Activated T-cell treated with anti-CD3 and anti-CD28 coated beads, Interleukin-2, amount 50 U/mL, for 24 hours (primary cell): ENCODE results near the gene TRAP1.

Source experiments
- DNase-seq: peaks from one replicate; pipeline ENCODE4 v3.0.0-alpha.2; 2020
- H3K27ac Mint-ChIP-seq: 2 replicates; pipeline ENCODE4 v1.8.0; 2020; ENCODE audit warnings: mild to moderate bottlenecking, mixed read lengths
- H3K27me3 Mint-ChIP-seq: 2 replicates; pipeline ENCODE4 v1.8.0; 2020; ENCODE audit warnings: mixed read lengths
- H3K36me3 Mint-ChIP-seq: 2 replicates; pipeline ENCODE4 v1.8.0; 2020; ENCODE audit warnings: low read depth, mixed read lengths
- H3K4me1 Mint-ChIP-seq: 2 replicates; pipeline ENCODE4 v1.8.0; 2020; ENCODE audit warnings: low read depth, mixed read lengths
- H3K4me3 Mint-ChIP-seq: 2 replicates; pipeline ENCODE4 v1.8.0; 2020; ENCODE audit warnings: mild to moderate bottlenecking, moderate library complexity, mixed read lengths
- H3K9me3 Mint-ChIP-seq: 2 replicates; pipeline ENCODE4 v1.8.0; 2020; ENCODE audit warnings: mixed read lengths

TRAP1 gene

DNA sequence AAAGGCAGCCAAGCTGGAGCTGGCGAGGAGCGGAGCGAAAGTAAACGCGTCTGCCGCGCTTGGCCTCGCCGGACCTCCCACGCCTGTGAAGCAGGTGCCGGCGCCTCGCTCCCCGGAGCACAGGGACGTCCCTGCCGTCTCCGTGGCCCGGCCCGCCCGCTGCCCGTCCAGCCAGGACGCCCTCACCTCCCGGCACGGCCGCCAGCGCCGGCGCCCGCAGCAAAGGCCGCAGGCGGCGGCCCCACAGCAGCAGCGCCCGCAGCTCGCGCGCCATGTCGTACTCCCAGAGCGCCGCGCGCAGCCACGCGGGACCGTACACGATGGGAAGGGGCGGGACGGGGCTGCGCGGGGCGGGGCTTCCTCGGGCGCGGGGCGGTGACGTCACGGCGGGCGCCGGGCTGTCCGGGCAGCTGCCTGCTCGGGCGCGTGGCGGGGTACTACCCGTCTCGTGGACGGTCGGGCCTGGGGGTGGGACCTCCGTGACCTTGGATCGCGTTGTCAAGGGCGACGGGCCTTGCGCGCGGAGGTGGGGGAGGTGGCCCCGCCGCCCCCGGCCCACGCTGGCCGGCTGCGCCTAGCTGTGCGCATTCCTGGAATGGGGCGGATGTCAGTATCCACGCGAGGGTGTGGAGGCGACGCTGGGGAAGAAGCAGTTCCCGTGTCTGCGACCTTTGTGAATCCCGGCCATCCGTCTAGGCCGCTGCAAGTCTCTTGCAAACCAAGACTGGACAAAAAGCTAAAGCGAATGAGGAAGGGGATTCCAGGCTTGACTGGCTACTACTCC lies at the start of gene TRAP1:
Gene TRAP1 (minus strand): TSS at position 290 of the 784 bp plus-strand sequence. CDS start 16 bp downstream, at position 274.
- Mint-ChIP-seq H3K27ac (peak within 1 kb of the TSS; percentile 95), H3K4me3 (peak within 1 kb of the TSS; percentile 93), H3K9me3 (no peaks in the 10 kb centered on the region), H3K27me3 (no peaks in the 10 kb centered on the region), H3K4me1 (peaks cover 45% of the 10 kb centered on the region), H3K36me3 (peaks cover 43% of the 10 kb centered on the region)
- peak; percentile 97 for DNase-seq

DNA sequence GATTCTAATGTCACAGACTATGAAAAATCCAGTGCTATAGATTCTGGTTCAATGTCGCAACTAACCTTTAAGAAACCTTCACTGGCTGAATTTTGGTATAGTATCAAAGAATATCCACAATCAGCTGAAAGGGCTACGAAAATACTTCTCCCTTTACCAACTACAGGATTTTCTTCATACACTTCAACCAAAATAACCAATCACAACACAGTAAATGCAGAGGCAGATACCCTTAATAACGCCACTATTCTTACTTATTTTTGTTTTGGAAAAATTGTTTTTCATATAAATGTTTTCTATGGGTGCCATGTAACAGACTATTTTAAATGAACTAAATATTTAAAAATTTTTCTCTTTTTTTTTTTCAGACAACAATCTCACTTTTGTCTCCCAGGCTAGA lies 48.9 kb upstream of the TRAP1 start:
- Mint-ChIP-seq H3K4me3 (no peak overlapping the region), H3K4me1 (no peaks in the 10 kb centered on the region), H3K27me3 (no peaks in the 10 kb centered on the region), H3K9me3 (no peaks in the 10 kb centered on the region), H3K36me3 (peaks cover 92% of the 10 kb centered on the region), H3K27ac (no peak overlapping the region)
- no peak for DNase-seq

DNA sequence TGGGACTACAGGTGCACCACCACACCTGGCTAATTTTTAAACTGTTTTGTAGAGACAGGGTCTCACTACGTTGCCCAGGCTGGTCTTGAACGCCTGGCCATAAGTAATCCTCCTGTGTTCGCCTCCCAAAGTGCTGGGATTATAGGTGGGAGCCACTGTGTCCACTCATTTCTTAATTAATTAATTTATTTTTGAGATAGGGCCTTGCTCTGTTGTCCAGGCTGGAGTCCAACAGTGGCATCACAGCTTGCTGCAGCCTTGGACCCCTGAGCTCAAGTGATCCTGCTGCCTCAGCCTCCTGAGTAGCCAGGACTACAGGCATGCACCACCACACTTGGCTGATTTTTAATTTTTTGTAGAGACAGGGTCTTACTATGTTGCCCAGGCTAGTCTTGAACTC lies 47.1 kb upstream of the TRAP1 start:
- H3K9me3 Mint-ChIP-seq, result no peaks in the 10 kb centered on the region
- H3K36me3 Mint-ChIP-seq, result peaks cover 84% of the 10 kb centered on the region
- H3K27me3 Mint-ChIP-seq, result no peaks in the 10 kb centered on the region
- DNase-seq, result no peak
- H3K4me1 Mint-ChIP-seq, result no peaks in the 10 kb centered on the region
- H3K4me3 Mint-ChIP-seq, result no peak overlapping the region
- no peak overlapping the region for H3K27ac Mint-ChIP-seq

DNA sequence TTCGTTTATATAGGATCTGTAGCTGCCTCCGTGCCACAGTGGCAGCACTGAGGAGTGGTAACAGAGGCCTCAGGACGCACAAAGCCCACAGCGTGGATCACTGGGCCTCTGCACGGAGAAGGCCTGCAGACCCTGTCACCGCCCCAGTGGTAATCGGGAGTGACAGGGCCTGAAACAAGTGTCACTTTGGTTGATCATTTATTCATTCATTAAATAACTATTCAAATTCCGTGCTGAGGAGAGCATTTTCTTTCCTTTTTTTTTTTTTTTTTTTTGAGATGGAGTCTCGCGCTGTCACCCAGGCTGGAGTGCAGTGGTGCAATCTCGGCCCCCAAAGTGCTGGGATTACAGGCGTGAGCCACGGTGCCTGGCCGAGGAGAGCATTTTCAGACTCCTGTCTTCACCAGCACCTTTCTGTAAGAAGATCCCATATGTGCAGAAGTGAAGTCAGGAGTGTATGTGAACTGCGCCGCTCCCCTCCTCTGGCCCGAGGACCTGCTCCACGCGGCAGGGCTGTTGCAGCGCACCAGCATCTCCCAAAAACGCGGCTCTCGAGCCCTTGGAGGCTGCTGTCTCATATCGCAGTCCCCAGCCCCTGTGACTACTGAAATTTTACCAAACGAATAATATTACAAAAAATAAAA lies 44.9 kb upstream of the TRAP1 start:
- Mint-ChIP-seq H3K36me3 (peaks cover 85% of the 10 kb centered on the region), H3K27ac (peak overlapping the region; percentile 40), H3K4me1 (no peaks in the 10 kb centered on the region), H3K4me3 (no peak overlapping the region), H3K27me3 (no peaks in the 10 kb centered on the region), H3K9me3 (no peaks in the 10 kb centered on the region)
- DNase-seq, result no peak

DNA sequence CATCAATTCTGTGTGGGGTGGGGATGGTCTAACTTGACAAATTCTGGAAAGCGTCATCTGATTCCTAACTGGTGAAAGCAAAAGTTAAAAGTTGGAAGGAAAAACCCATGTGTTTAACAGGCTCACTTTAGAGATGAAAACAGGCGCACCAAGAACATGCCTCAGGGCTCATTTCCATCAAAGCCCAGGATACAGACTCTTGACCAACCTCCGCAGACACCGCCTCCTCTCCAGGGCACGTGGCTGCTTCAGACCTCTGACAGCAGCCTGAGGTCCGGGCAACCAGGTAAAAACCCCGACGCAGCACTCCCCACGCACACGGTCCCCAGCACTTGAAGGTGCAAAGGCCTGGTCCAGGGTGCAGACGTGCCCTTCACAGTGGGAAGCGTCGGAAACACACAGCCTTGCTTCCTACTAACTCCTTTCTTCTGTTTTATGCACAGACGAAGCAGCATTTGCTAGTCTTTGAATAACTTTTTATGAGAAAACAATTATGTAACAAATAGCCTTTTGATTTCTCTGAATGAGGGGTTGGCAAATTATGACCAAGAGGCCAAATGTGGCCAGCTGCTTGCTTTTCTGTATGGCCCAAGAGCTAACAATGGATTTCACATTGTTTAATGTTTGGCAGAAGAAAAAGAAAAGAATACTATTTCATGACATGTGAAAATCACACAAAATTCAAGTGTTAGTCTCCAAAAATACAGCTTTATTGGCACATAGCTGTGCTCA lies 44.2 kb upstream of the TRAP1 start:
- Mint-ChIP-seq H3K4me3 (no peak overlapping the region), H3K9me3 (no peaks in the 10 kb centered on the region), H3K4me1 (no peaks in the 10 kb centered on the region), H3K36me3 (peaks cover 85% of the 10 kb centered on the region), H3K27me3 (no peaks in the 10 kb centered on the region), H3K27ac (peak overlapping the region; percentile 40)
- DNase-seq, result no peak

DNA sequence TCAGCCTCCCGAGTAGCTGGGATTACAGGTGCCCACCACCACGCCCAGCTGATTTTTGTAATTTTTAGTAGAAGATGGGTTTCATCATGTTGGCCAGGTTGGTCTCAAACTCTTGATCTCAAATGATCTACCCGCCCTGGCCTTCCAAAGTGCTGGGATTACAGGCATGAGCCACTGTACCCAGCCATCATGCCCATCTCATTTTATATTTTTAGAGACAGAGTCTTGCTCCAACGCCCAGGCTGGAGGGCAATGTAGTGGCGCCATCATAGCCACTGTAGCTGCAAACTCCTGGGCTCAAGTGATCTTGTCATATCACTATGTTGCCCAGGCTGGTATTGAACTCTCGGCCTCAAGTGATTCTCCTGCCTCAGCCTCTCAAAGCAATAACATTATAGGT lies 43.2 kb upstream of the TRAP1 start:
- Mint-ChIP-seq H3K36me3 (peaks cover 85% of the 10 kb centered on the region), H3K27ac (no peak overlapping the region), H3K4me1 (no peaks in the 10 kb centered on the region), H3K9me3 (no peaks in the 10 kb centered on the region), H3K4me3 (no peak overlapping the region), H3K27me3 (no peaks in the 10 kb centered on the region)
- DNase-seq, result no peak

DNA sequence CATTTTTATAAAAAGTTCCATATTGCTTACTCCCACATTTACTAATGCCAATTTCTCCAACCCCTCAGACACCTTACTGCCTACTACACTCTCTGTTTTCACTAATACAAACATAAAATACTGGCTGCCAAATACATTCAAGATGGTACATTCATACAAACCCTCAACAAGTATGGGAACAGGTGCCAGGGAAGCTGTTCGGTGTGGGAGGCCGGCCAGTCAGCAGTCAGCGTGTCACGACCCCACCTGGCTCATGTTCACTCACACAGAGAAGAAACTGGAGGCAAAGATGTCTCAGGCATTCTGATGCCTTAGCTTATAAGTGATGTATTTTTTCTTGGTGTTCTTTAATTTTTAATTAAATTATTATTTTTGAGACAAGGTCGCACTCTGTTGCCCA lies 42.4 kb upstream of the TRAP1 start:
- Mint-ChIP-seq H3K4me1 (no peaks in the 10 kb centered on the region), H3K4me3 (no peak overlapping the region), H3K9me3 (no peaks in the 10 kb centered on the region), H3K27me3 (no peaks in the 10 kb centered on the region), H3K36me3 (peaks cover 85% of the 10 kb centered on the region), H3K27ac (peak overlapping the region; percentile 71)
- DNase-seq, result no peak

DNA sequence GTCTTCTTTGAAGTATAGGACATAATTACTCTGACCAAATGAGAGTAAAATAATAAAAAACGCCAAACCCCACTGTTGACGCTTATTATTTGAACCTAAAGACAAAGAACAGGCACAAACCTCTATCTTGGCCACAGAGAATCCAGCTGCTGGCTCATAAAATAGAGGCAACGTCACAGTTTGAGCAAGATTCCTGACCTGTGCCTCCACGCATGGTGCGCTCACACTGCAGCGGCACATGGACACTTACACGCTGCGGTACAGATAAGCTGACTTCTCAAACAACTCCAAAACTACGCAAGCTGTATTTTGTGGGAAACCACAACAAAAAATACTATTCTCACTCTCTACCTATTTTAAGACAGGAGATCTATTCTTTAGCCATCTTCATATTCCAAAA lies 38.8 kb upstream of the TRAP1 start:
- H3K27me3 Mint-ChIP-seq, result no peaks in the 10 kb centered on the region
- no peaks in the 10 kb centered on the region for H3K9me3 Mint-ChIP-seq
- no peak overlapping the region for H3K4me3 Mint-ChIP-seq
- no peak for DNase-seq
- no peak overlapping the region for H3K27ac Mint-ChIP-seq
- peaks cover 85% of the 10 kb centered on the region for H3K36me3 Mint-ChIP-seq
- H3K4me1 Mint-ChIP-seq, result no peaks in the 10 kb centered on the region

DNA sequence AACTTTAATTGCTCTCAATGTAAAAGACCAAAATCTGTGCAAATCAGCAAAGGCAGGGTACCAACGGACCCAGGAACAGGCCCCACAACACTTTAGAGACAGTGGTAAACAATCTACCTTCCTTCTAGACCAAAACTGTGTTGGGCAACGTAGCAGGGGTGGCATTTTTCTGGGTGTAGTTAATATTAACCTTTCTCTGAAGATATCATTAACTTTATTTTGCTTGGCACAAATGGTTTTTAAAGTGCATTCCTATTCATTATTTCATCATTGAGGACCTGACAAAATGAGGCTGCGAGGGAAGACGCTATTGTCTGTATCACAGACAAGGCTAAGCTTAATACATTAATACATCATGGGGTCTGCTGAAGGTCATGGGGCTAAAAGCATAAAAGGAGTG lies 37.9 kb upstream of the TRAP1 start:
- Mint-ChIP-seq H3K4me3 (no peak overlapping the region), H3K4me1 (peaks cover 4% of the 10 kb centered on the region), H3K9me3 (no peaks in the 10 kb centered on the region), H3K27me3 (no peaks in the 10 kb centered on the region), H3K36me3 (peaks cover 84% of the 10 kb centered on the region), H3K27ac (no peak overlapping the region)
- DNase-seq, result no peak

DNA sequence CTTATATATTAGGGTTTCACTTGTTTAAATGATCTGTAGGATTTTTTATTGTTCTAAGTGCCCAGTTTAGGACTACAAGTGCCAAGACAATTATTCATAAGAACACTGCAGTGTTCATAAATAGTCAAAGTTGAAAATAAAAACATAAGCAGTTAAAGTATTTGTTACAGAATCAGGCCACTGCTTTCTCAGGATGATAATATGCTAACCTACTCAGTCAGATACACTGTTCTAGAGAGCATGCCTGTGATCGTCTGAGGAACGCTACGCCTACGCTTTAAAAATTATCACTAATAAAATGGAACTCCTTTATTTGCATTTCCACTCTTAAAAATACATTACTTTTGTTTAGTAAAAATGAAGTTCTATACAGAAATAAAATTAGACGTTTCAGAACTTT lies 37.4 kb upstream of the TRAP1 start:
- no peak overlapping the region for H3K27ac Mint-ChIP-seq
- H3K4me1 Mint-ChIP-seq, result peaks cover 9% of the 10 kb centered on the region
- H3K27me3 Mint-ChIP-seq, result no peaks in the 10 kb centered on the region
- peaks cover 89% of the 10 kb centered on the region for H3K36me3 Mint-ChIP-seq
- no peak for DNase-seq
- no peaks in the 10 kb centered on the region for H3K9me3 Mint-ChIP-seq
- no peak overlapping the region for H3K4me3 Mint-ChIP-seq

DNA sequence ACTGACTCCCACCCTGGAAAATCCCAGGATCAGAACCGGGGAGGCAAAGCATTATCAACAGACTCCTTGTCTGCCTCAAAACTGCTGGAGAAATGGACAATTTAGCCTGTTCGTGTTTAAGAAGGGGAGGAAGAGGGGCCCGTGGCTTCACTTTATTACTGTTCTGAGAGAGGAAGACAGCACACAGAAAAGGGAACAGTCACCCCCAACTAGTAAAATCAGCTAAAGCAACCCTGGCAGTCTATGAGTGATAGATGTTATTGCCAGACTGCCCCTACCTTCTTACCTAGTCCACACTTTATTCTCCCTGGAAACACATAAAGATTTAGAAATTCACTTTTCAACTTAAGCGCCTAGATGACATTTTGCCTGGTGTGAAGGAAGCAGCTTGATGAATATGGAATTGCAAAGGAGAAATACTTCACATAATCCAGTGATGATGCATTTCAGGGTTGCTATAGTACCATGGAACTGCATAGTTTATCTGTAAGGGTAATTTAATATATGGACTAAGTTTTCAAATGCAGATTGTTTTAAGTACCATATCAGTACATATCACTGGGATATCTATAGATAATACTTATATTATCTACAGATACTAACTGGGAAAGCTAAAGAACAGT lies 36.9 kb upstream of the TRAP1 start:
- Mint-ChIP-seq H3K36me3 (peaks cover 89% of the 10 kb centered on the region), H3K27ac (peak overlapping the region; percentile 57)

DNA sequence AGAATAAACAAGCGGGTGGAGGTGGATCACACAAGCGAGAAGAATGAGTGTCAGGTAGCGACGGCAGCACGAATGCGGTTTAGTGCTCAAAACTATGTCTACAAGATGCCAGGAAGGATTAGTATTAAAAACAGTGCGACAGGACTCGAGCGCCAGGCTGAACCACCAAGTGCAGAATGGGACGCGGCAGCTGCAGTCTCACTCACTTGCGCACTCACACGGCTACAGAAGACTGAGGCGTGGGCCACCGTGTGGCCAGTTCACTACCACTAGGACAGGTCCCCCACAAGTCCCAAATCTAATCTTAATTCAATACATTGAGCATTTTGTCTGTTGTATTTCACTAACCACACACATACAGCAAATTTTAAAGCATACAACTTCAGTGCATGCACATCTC lies 35.7 kb upstream of the TRAP1 start:
- no peaks in the 10 kb centered on the region for H3K9me3 Mint-ChIP-seq
- H3K4me1 Mint-ChIP-seq, result peaks cover 11% of the 10 kb centered on the region
- H3K27me3 Mint-ChIP-seq, result no peaks in the 10 kb centered on the region
- H3K27ac Mint-ChIP-seq, result no peak overlapping the region
- H3K4me3 Mint-ChIP-seq, result no peak overlapping the region
- no peak for DNase-seq
- peaks cover 85% of the 10 kb centered on the region for H3K36me3 Mint-ChIP-seq

More for the DNA sequence above, 36.9 kb upstream of the TRAP1 start:
- no peaks in the 10 kb centered on the region for H3K9me3 Mint-ChIP-seq
- no peak overlapping the region for H3K4me3 Mint-ChIP-seq
- DNase-seq, result no peak
- peaks cover 11% of the 10 kb centered on the region for H3K4me1 Mint-ChIP-seq
- no peaks in the 10 kb centered on the region for H3K27me3 Mint-ChIP-seq

DNA sequence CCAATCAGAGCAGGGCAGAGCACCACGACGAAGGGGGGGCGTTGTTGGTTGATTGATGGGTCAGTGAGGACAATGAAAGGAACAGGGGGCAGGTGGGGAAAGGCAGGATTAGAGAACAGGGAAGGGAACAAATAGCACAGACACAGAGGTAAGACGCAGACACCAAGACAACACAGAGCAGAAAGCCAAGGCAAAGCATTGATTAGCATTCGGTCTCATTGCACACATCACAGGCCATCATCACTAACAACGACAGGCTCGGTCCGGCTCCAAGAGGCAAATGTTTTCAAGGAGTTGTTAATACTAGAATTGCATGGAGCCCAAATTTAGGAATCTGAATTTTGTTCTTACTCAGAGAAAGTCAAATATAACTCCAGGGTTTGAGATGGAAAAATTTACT lies 34.6 kb upstream of the TRAP1 start:
- Mint-ChIP-seq H3K36me3 (peaks cover 82% of the 10 kb centered on the region), H3K27ac (no peak overlapping the region), H3K27me3 (no peaks in the 10 kb centered on the region), H3K4me3 (no peak overlapping the region), H3K4me1 (peaks cover 11% of the 10 kb centered on the region), H3K9me3 (no peaks in the 10 kb centered on the region)
- no peak for DNase-seq

DNA sequence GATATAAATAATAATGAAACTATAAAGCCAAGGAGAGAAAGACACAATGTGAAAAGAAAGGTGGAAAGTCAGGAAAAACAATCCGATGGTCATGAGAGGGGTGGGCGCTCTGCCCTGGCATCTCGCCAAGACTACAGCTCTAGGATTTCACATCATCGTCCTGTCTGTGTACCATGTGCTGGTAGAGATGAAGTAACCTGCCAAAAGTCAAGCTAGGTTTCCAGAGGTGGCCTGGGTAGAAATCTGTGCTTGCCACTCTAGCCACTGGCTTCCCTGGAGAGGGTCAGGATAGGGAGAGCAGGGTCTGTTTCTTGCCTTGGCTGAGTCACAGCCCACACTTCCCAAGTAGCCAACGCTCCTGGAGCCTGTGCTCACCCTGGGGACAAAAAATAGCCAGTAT lies 31.0 kb upstream of the TRAP1 start:
- Mint-ChIP-seq H3K27ac (peak overlapping the region; percentile 47), H3K9me3 (no peaks in the 10 kb centered on the region), H3K4me1 (peaks cover 11% of the 10 kb centered on the region), H3K4me3 (no peak overlapping the region), H3K36me3 (peaks cover 84% of the 10 kb centered on the region), H3K27me3 (no peaks in the 10 kb centered on the region)
- DNase-seq, result no peak
